ENCODE measurements around the gene OR2L13.
"Not testable (repeated sequence)": the region's sequence is repeated elsewhere in the genome, so short reads cannot be mapped to it uniquely, and the experiment has no call there.

Gene OR2L13

GRCh38 chr1:248094884-248095283 lies at the start of gene OR2L13:
TSS of gene OR2L13 (plus strand) at chr1:248095184. CDS start at chr1:248099376, 4,192 bp downstream.
- no peak for DNase-seq

- DNase-seq = no peak
Observed at GRCh38 chr1:248045209-248045608, 49.8 kb upstream of the OR2L13 start.

GRCh38 chr1:248046536-248046935 lies 48.4 kb upstream of the OR2L13 start, which contains the start of gene OR2L3:
TSS of gene OR2L3 (plus strand) at chr1:248046836. CDS start at chr1:248060682, 13,846 bp downstream.
- DNase-seq = no peak

- DNase-seq = no peak
Observed at GRCh38 chr1:248047008-248047407, 48.0 kb upstream of the OR2L13 start.

GRCh38 chr1:248054671-248055070 lies 40.3 kb upstream of the OR2L13 start:
- DNase-seq = no peak

- DNase-seq = no peak
Observed at GRCh38 chr1:248055261-248055660, 39.7 kb upstream of the OR2L13 start.

GRCh38 chr1:248065071-248065470 lies 29.9 kb upstream of the OR2L13 start:
- no peak for DNase-seq

GRCh38 chr1:248065604-248066003 lies 29.4 kb upstream of the OR2L13 start:
- no peak for DNase-seq

GRCh38 chr1:248083864-248084263 lies 11.1 kb upstream of the OR2L13 start:
- not testable (repeated sequence) for DNase-seq

GRCh38 chr1:248098529-248098928 lies 3.5 kb downstream of the OR2L13 start:
- DNase-seq = no peak

GRCh38 chr1:248102847-248103246 lies 7.9 kb downstream of the OR2L13 start:
- no peak for DNase-seq

GRCh38 chr1:248111157-248111556 lies 16.2 kb downstream of the OR2L13 start:
- DNase-seq = no peak

GRCh38 chr1:248114890-248115289 lies 19.9 kb downstream of the OR2L13 start:
- DNase-seq = no peak

- no peak for DNase-seq
Observed at GRCh38 chr1:248127653-248128052, 32.7 kb downstream of the OR2L13 start.

- no peak for DNase-seq
Observed at GRCh38 chr1:248136811-248137210, 41.8 kb downstream of the OR2L13 start.

GRCh38 chr1:248140846-248141245 lies 45.9 kb downstream of the OR2L13 start:
- no peak for DNase-seq

GRCh38 chr1:248143311-248143710 lies 48.3 kb downstream of the OR2L13 start:
- DNase-seq = no peak

GRCh38 chr1:248144513-248145198 lies 49.7 kb downstream of the OR2L13 start, which contains the start of gene OR2M5:
TSS of gene OR2M5 (plus strand) at chr1:248145148. CDS start at chr1:248145148, 0 bp downstream.
- no peak for DNase-seq
